ENCODE data around the gene SLC5A6. TPM values are rescaled to one million over a fixed set of nuclear protein-coding genes. Genes with fewer than 3 reads are reported as not detected.

SLC5A6 gene
- polyA plus RNA-seq, 2 donors = 11.4 to 13.5 TPM

GRCh38 chr2:27221166-27221565 lies 9.1 kb upstream of the SLC5A6 start:
- Histone ChIP-seq H3K4me1 (ENCODE audit: control insufficient read depth in 2 of 2, insufficient read depth in 2 of 2, low read length in 1 of 2) (no peaks in the 10 kb centered on the region), H3K4me3 (ENCODE audit: low read depth in 1 of 2, low read length in 2 of 2) (no peak overlapping the region), H3K9me3 (ENCODE audit: control insufficient read depth in 2 of 2, insufficient read depth in 1 of 2, low read depth in 1 of 2, low read length in 1 of 2) (no peaks in the 10 kb centered on the region), H3K36me3 (ENCODE audit: control insufficient read depth in 2 of 2, insufficient read depth in 2 of 2, low read length in 1 of 2) (peaks cover 20 to 33% of the 10 kb centered on the region in 2 donors), H3K27me3 (ENCODE audit: control insufficient read depth in 1 of 2, insufficient read depth in 2 of 2, low read length in 2 of 2) (no peaks in the 10 kb centered on the region), H3K27ac (ENCODE audit: low read depth in 2 of 2, low read length in 1 of 2) (no peak overlapping the region)
- WGBS, 2 donors = 76 to 91% methylated on average over 3 of the region's 3 CpGs

DNA sequence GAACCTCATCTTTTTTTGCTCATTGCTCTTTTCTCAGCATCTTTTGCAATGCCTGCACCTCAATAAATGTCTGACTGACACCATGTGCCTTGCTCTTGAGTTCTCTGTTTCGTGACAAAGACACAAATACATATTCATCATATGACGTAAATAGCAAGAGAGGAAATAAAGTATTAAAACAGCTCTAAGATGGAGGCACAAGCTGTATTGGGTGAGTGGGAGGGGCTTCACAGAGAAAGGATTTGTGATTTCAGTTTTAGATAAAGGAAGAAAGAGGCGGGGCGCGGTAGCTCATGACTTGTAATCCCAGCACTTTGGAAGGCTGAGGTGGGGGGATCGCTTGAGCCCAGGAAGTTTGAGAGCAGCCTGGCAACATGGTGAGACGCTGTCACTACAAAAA lies 8.0 kb upstream of the SLC5A6 start:
- peaks cover 15 to 25% of the 10 kb centered on the region in 2 donors for H3K36me3 ChIP-seq (ENCODE audit: control insufficient read depth in 2 of 2, insufficient read depth in 2 of 2, low read length in 1 of 2)
- 95 to 97% methylated on average over 7 of the region's 7 CpGs for WGBS, 2 donors

GRCh38 chr2:27219091-27219490 lies 7.0 kb upstream of the SLC5A6 start:
- H3K27me3 ChIP-seq (ENCODE audit: control insufficient read depth in 1 of 2, insufficient read depth in 2 of 2, low read length in 2 of 2) = no peaks in the 10 kb centered on the region
- H3K9me3 ChIP-seq (ENCODE audit: control insufficient read depth in 2 of 2, insufficient read depth in 1 of 2, low read depth in 1 of 2, low read length in 1 of 2) = no peaks in the 10 kb centered on the region
- no peak overlapping the region for H3K27ac ChIP-seq (ENCODE audit: low read depth in 2 of 2, low read length in 1 of 2)
- peaks cover 11 to 18% of the 10 kb centered on the region in 2 donors for H3K36me3 ChIP-seq (ENCODE audit: control insufficient read depth in 2 of 2, insufficient read depth in 2 of 2, low read length in 1 of 2)
- H3K4me3 ChIP-seq (ENCODE audit: low read depth in 1 of 2, low read length in 2 of 2) = no peak overlapping the region
- WGBS, 2 donors = 73 to 85% methylated on average over 2 of the region's 2 CpGs
- no peaks in the 10 kb centered on the region for H3K4me1 ChIP-seq (ENCODE audit: control insufficient read depth in 2 of 2, insufficient read depth in 2 of 2, low read length in 1 of 2)

More for the DNA sequence above, 8.0 kb upstream of the SLC5A6 start:
- Histone ChIP-seq H3K27me3 (ENCODE audit: control insufficient read depth in 1 of 2, insufficient read depth in 2 of 2, low read length in 2 of 2) (no peaks in the 10 kb centered on the region), H3K4me3 (ENCODE audit: low read depth in 1 of 2, low read length in 2 of 2) (no peak overlapping the region), H3K4me1 (ENCODE audit: control insufficient read depth in 2 of 2, insufficient read depth in 2 of 2, low read length in 1 of 2) (no peaks in the 10 kb centered on the region), H3K9me3 (ENCODE audit: control insufficient read depth in 2 of 2, insufficient read depth in 1 of 2, low read depth in 1 of 2, low read length in 1 of 2) (no peaks in the 10 kb centered on the region), H3K27ac (ENCODE audit: low read depth in 2 of 2, low read length in 1 of 2) (no peak overlapping the region)

DNA sequence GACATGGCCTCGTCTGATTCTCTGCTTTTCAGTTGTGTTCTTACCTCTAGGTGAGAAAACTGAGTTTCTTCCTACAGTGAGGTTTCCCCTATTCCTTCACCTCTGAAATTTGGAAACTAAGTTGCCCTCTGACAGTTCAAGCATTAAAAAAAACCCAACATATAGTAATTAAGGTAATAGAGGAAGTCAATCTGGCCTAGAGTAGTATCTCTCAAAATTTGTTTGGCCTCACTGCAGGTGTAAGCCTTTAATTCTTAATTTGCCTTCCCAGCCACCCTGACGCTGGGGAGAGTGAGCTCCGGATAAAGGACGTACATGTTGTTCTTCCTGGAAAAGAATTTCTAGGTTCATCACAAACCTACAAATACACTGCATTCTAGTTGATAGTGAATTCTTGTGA lies 6.5 kb upstream of the SLC5A6 start:
- Histone ChIP-seq H3K4me3 (ENCODE audit: low read depth in 1 of 2, low read length in 2 of 2) (no peak overlapping the region), H3K9me3 (ENCODE audit: control insufficient read depth in 2 of 2, insufficient read depth in 1 of 2, low read depth in 1 of 2, low read length in 1 of 2) (no peaks in the 10 kb centered on the region), H3K27me3 (ENCODE audit: control insufficient read depth in 1 of 2, insufficient read depth in 2 of 2, low read length in 2 of 2) (no peaks in the 10 kb centered on the region), H3K27ac (ENCODE audit: low read depth in 2 of 2, low read length in 1 of 2) (no peak overlapping the region), H3K36me3 (ENCODE audit: control insufficient read depth in 2 of 2, insufficient read depth in 2 of 2, low read length in 1 of 2) (peaks cover 6 to 13% of the 10 kb centered on the region in 2 donors), H3K4me1 (ENCODE audit: control insufficient read depth in 2 of 2, insufficient read depth in 2 of 2, low read length in 1 of 2) (no peaks in the 10 kb centered on the region)
- 81 to 88% methylated on average over 4 of the region's 4 CpGs for WGBS, 2 donors

DNA sequence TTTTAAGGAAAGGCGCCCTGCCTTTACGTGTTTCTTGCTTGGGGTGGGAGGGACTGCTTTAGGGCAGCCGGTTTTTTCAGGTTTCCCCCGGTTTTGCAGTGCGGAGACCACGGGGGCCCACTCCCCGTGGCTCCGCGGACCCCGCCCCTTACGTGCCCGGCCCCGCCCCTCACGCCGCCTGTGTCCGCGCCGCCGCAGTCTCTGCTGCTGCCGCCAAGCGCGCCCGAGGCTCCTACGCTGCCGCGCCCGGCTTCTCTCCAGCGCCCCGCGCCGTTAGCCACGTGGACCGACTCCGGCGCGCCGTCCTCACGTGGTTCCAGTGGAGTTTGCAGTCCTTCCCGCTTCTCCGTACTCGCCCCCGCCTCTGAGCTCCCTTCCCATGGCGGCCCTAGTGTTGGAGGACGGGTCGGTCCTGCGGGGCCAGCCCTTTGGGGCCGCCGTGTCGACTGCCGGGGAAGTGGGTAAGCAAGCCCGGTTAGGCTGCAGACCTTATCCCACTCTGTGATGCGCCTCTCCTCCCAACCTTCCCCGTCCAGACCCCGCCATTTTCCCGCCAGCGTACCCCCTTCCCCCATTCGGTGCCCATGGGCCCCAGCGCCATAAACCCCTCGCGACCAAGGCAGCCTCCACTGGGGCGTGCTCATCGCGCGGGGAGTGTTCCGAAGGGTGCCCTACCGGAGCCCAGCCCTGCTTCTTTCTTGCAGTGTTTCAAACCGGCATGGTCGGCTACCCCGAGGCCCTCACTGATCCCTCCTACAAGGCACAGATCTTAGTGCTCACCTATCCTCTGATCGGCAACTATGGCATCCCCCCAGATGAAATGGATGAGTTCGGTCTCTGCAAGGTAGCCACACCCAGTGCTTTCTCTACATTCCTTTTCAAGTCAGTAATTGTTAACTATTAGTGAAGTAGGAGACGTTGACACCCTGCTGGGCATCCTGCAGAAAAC lies 5.4 kb upstream of the SLC5A6 start, which contains the start of gene CAD:
Gene CAD, plus strand, starts transcription at position 197 of the 949 bp plus-strand sequence. Its CDS starts 183 bp downstream, at position 380.
- peaks cover 3 to 7% of the 10 kb centered on the region in 2 donors for H3K36me3 ChIP-seq (ENCODE audit: control insufficient read depth in 2 of 2, insufficient read depth in 2 of 2, low read length in 1 of 2)
- WGBS, 2 donors = 1% methylated on average over 72 of the region's 72 CpGs

DNA sequence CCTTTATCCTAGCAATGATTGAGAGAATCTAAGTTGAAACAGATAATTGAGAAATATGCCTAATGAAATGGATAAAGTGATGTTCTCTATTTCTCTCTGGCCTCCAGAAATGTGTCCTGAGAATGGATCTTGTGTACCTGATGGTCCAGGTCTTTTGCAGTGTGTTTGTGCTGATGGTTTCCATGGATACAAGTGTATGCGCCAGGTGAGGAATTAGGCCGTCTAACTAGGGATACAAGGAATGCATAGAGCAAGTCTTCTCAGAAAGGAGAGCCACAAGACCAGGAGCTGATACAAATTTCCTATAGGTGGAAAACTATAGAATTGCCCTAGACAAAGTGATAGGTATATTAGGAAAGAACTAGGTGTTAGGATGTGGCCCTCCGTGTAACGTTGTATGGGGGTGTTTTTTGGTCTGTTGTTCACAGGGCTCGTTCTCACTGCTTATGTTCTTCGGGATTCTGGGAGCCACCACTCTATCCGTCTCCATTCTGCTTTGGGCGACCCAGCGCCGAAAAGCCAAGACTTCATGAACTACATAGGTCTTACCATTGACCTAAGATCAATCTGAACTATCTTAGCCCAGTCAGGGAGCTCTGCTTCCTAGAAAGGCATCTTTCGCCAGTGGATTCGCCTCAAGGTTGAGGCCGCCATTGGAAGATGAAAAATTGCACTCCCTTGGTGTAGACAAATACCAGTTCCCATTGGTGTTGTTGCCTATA lies 4.5 kb upstream of the SLC5A6 start:
- no peaks in the 10 kb centered on the region for H3K4me1 ChIP-seq (ENCODE audit: control insufficient read depth in 2 of 2, insufficient read depth in 2 of 2, low read length in 1 of 2)
- H3K4me3 ChIP-seq (ENCODE audit: low read depth in 1 of 2, low read length in 2 of 2) = peak overlapping the region; percentile 61 to 63
- 75 to 78% methylated on average over 13 of the region's 13 CpGs for WGBS, 2 donors
- H3K9me3 ChIP-seq (ENCODE audit: control insufficient read depth in 2 of 2, insufficient read depth in 1 of 2, low read depth in 1 of 2, low read length in 1 of 2) = no peaks in the 10 kb centered on the region
- no peaks in the 10 kb centered on the region for H3K27me3 ChIP-seq (ENCODE audit: control insufficient read depth in 1 of 2, insufficient read depth in 2 of 2, low read length in 2 of 2)
- H3K27ac ChIP-seq (ENCODE audit: low read depth in 2 of 2, low read length in 1 of 2) = peak overlapping the region in 1 of 2 donors; percentile 71
- H3K36me3 ChIP-seq (ENCODE audit: control insufficient read depth in 2 of 2, insufficient read depth in 2 of 2, low read length in 1 of 2) = peaks cover 0 to 3% of the 10 kb centered on the region in 2 donors

More for the DNA sequence above, 5.4 kb upstream of the SLC5A6 start, which contains the start of gene CAD:
- Histone ChIP-seq H3K4me1 (ENCODE audit: control insufficient read depth in 2 of 2, insufficient read depth in 2 of 2, low read length in 1 of 2) (no peaks in the 10 kb centered on the region), H3K4me3 (ENCODE audit: low read depth in 1 of 2, low read length in 2 of 2) (peak within 1 kb of the TSS; percentile 61 to 63), H3K9me3 (ENCODE audit: control insufficient read depth in 2 of 2, insufficient read depth in 1 of 2, low read depth in 1 of 2, low read length in 1 of 2) (no peaks in the 10 kb centered on the region), H3K27me3 (ENCODE audit: control insufficient read depth in 1 of 2, insufficient read depth in 2 of 2, low read length in 2 of 2) (no peaks in the 10 kb centered on the region), H3K27ac (ENCODE audit: low read depth in 2 of 2, low read length in 1 of 2) (peak within 1 kb of the TSS; percentile 73 to 78)

- Histone ChIP-seq H3K27me3 (ENCODE audit: control insufficient read depth in 1 of 2, insufficient read depth in 2 of 2, low read length in 2 of 2) (no peaks in the 10 kb centered on the region), H3K27ac (ENCODE audit: low read depth in 2 of 2, low read length in 1 of 2) (no peak overlapping the region), H3K9me3 (ENCODE audit: control insufficient read depth in 2 of 2, insufficient read depth in 1 of 2, low read depth in 1 of 2, low read length in 1 of 2) (no peaks in the 10 kb centered on the region), H3K4me1 (ENCODE audit: control insufficient read depth in 2 of 2, insufficient read depth in 2 of 2, low read length in 1 of 2) (no peaks in the 10 kb centered on the region), H3K36me3 (ENCODE audit: control insufficient read depth in 2 of 2, insufficient read depth in 2 of 2, low read length in 1 of 2) (no peaks in the 10 kb centered on the region), H3K4me3 (ENCODE audit: low read depth in 1 of 2, low read length in 2 of 2) (no peak overlapping the region)
- WGBS, 2 donors = 84 to 91% methylated on average over 3 of the region's 3 CpGs
These were observed 2.9 kb upstream of the SLC5A6 start for GRCh38 chr2:27214941-27215340.

DNA sequence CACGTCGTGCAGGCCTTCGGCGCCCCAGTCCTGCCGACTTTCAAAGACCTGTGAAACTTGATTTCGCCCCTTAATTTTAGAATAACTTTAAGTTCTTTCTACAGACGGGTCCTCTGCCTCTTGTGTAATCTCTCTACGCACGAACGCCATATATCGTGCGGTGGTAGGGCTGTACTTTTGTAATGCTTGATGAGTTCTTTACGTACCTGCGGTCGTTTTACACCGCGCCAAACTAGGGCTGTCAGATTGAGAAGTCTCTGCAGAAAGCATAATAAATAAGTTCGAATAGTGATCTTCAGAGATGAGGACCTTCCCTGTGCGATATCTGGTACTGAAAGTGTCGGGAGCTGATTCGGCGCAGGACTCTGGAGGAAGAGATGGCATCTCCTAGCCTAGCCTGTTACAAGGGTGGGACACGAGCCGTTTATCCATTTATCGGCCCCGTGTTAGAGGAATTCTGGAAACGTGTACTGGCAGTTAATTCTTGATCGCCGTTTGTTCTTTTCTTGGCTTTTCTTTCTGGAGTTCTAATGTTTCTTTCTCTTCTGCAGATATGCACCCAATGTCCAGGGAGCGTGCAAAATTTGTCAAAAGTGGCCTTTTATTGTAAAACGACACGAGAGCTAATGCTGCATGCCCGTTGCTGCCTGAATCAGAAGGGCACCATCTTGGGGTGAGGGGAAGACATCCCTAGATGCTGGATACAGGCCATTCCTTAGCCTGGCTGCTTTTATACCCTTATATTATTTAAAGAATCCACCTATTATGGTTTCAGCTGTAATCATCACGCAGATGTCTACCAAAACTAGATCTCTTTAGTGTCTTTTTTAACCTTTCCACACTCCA lies 781 bp upstream of the SLC5A6 start:
- Histone ChIP-seq H3K4me1 (ENCODE audit: control insufficient read depth in 2 of 2, insufficient read depth in 2 of 2, low read length in 1 of 2) (no peaks in the 10 kb centered on the region), H3K9me3 (ENCODE audit: control insufficient read depth in 2 of 2, insufficient read depth in 1 of 2, low read depth in 1 of 2, low read length in 1 of 2) (no peaks in the 10 kb centered on the region), H3K27me3 (ENCODE audit: control insufficient read depth in 1 of 2, insufficient read depth in 2 of 2, low read length in 2 of 2) (no peaks in the 10 kb centered on the region), H3K27ac (ENCODE audit: low read depth in 2 of 2, low read length in 1 of 2) (peak overlapping the region; percentile 94 to 98), H3K4me3 (ENCODE audit: low read depth in 1 of 2, low read length in 2 of 2) (peak overlapping the region; percentile 81 to 87), H3K36me3 (ENCODE audit: control insufficient read depth in 2 of 2, insufficient read depth in 2 of 2, low read length in 1 of 2) (peaks cover 0 to 5% of the 10 kb centered on the region in 2 donors)
- 5 to 6% methylated on average over 34 of the region's 34 CpGs for WGBS, 2 donors
